Measurements from ENCODE around the gene GAGE2A.
"Not testable (repeated sequence)": the region's sequence is repeated elsewhere in the genome, so short reads cannot be mapped to it uniquely, and the experiment has no call there.

DNA sequence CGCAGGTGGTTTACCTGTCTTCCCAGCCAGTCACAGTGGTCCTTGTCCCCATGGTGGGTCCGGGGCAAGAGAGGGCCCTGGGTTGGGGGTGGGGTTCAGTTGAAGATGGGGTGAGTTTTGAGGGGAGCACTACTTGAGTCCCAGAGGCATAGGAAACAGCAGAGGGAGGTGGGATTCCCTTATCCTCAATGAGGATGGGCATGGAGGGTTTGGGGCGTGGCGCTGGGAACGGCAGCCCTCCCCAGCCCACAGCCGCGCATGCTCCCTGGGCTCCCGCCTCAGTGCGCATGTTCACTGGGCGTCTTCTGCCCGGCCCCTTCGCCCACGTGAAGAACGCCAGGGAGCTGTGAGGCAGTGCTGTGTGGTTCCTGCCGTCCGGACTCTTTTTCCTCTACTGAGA lies 19.2 kb upstream of the GAGE2A start, which contains the start of gene GAGE12G:
- TF ChIP-seq, protein P1, sequence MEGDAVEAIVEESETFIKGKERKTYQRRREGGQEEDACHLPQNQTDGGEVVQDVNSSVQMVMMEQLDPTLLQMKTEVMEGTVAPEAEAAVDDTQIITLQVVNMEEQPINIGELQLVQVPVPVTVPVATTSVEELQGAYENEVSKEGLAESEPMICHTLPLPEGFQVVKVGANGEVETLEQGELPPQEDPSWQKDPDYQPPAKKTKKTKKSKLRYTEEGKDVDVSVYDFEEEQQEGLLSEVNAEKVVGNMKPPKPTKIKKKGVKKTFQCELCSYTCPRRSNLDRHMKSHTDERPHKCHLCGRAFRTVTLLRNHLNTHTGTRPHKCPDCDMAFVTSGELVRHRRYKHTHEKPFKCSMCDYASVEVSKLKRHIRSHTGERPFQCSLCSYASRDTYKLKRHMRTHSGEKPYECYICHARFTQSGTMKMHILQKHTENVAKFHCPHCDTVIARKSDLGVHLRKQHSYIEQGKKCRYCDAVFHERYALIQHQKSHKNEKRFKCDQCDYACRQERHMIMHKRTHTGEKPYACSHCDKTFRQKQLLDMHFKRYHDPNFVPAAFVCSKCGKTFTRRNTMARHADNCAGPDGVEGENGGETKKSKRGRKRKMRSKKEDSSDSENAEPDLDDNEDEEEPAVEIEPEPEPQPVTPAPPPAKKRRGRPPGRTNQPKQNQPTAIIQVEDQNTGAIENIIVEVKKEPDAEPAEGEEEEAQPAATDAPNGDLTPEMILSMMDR (IDR thresholded peaks at IDR 0.05): not testable (repeated sequence)
- TF ChIP-seq POLR2A (IDR thresholded peaks at IDR 0.05): not testable (repeated sequence)

Measured in Peyer's patch (tissue), 4 donors.